GM18870 (cell line): ENCODE data around the gene CA5A.

Experiments used
- ATAC-seq: cut with Tn5 transposase; IDR thresholded peaks from one replicate; pipeline ENCODE4 v1.9.1; 2021; ENCODE audit warnings: moderate library complexity; ENCODE audit not compliant: unreplicated experiment

Gene CA5A

DNA sequence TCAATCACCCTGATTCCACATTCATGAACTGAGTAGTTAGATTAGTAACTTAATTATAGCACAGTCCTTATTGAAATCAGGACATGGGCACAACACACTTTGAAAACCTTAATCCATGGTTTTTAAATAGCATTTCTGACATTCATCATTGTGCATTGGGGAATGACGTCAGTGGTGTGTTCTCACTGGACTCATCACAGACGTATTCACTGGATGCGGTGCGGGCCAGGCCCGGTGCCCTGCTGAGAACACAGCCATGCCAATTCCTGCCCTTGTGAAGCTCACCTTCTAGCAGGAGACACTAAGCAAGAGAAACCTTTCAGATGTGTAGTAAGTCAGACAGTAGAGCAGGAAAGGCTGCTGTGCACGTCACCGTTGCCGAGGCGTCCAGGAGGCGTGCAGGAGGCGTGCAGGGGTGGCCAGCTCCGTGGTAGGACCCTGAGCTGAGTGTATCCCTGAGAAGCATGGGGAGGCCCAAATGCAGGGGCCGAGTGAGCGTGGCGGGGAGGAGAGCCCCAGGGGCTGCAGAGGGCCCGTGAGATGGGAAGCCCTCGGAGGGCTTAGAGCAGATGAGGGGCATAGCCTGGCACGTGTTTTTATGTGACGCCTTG, 27.8 kb upstream of the CA5A start:
- ATAC-seq = no peak

DNA sequence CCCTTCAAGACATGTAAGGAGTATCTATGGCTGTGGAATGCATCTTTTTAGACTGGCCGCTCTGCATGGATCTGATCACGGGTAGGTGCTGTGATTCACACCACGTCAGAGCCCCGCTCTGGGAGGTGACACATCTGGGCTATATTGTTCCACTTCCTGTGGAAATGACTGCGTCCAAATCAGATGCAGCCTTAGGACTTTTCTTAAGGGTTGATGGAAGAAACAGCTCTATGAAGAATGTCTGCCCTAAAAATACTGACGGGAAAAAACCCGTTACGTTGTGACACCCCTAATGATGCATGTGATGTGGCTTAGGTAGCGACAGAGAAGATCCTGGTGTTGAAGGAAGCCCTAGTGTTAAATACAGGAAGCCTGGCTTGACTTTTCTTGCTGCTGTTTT, 27.1 kb upstream of the CA5A start:
- no peak for ATAC-seq

DNA sequence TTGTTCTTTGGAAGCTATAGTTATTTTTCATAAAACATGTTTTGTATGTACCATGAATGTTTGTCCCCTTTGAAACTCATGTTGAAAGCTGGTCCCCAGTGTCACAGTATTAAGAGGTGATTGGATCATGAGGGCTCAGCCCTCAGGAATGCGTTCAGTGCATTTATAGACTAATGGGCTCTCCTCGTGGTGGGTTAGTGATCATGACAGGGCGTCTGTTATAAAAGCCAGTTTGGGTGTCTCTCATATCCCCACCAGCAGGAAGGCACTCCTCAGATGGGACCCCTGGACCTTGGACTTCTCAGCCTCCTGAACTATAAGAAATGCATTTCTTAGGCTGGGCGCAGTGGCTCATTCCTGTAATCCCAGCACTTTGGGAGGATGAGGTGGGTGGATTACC, 25.3 kb upstream of the CA5A start:
- no peak for ATAC-seq

DNA sequence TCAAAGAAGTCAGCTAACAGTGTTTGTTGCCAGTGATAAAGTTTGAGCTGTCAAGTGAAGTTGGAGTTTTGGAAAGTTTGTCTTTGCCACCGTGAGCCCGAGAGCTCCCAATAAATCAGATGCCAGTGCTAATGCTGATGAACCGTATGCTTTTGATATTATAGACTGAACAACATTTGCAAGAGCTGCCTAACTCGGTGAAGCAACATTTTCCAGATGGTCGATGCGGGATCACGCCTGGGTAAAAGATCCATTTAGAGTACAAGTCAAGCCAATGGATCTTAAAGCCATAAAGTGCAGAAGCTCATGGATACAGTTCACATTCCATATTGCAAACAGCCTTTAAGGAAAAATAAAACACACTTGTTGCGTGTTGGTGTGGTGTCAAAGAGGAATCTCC, 24.5 kb upstream of the CA5A start:
- no peak for ATAC-seq

- ATAC-seq = no peak
Observed at GRCh38 chr16:87960296-87960695, 24.0 kb upstream of the CA5A start.

DNA sequence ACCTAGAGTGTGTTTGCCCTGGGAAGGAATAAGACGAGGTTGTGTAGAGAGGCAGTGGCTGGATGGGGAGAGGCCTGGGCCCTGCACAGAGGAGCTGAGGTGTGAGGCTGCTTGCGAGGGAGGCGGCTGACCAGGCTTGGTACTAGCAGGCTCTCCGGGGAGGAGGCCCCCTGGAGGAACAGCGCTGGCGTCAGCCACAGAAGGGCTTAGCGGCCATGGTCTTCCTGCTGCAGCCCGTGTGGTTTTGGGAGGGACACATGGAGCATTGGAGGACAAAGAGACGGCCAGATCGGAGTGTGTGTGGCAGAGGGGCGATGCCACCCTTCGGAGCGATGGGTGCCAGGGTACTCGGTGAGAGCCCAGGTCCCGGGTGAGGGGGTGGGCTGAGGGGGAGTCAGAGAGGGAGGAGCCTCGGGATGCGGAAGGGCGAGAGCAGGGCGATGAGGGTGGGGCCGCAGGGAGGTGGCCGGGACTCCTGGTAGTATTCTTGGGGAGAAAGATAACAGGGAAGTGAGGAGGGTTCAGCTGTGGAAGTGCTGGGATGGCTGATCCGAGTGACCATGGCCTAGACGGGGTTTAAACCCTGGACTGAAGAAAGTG, 23.2 kb upstream of the CA5A start:
- ATAC-seq = no peak

DNA sequence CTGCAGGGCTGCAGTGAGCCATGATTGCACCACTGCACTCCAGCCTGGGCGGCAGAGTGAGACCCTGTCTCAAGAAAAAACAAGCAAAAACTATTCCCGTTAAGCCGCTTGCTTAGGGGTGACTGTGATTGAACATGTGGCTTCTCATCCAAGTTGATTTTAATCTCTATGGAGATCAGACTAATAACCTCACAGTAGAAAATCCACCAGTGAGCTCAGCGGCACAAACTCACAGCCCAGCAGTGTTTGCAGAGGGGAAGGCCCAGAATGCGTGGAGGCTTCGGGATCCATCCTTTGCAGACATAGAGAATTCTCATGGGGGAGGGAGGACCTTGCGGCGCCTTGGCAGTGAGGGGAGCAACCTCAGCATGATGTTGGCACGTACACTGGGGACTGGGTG, 22.3 kb upstream of the CA5A start:
- no peak for ATAC-seq

DNA sequence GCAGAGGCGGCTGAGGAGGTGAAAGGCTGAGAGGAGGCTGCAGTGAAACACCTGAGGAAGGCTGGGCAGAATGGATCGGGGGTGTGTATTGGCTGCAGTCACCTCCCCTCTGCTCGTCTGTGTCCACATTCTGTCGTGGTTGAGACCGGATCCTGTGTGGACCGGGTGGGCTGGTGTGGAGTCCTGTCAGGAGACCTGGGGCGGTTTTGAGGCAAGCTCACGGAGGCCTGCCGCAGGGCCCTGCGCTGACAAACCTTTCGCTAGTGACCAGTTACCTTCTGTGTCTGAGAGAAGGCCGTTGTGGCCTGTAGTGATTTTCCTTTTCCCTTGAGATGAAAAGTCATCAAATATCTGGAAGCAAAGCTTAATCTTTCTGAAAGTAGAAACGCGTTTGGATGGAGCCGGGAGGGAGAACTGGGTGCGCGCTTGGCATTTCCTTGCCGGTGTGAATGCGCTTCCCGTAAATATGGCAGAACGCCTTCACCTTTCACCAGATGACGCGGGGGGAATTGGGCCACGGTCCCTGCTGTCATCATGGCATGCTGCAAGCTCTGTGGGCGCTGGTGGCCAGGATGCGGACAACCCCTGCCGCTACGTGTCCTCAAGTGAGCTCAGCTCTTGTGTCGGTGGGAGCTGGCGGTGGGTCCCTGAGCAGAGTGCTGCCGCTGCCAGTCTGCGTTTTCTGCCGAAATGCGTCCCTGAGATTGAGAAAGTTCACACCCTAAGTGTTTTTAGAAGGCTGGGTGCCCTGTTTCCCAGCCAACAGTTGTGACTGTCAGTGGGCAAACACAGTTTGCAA, 21.2 kb upstream of the CA5A start:
- no peak for ATAC-seq

DNA sequence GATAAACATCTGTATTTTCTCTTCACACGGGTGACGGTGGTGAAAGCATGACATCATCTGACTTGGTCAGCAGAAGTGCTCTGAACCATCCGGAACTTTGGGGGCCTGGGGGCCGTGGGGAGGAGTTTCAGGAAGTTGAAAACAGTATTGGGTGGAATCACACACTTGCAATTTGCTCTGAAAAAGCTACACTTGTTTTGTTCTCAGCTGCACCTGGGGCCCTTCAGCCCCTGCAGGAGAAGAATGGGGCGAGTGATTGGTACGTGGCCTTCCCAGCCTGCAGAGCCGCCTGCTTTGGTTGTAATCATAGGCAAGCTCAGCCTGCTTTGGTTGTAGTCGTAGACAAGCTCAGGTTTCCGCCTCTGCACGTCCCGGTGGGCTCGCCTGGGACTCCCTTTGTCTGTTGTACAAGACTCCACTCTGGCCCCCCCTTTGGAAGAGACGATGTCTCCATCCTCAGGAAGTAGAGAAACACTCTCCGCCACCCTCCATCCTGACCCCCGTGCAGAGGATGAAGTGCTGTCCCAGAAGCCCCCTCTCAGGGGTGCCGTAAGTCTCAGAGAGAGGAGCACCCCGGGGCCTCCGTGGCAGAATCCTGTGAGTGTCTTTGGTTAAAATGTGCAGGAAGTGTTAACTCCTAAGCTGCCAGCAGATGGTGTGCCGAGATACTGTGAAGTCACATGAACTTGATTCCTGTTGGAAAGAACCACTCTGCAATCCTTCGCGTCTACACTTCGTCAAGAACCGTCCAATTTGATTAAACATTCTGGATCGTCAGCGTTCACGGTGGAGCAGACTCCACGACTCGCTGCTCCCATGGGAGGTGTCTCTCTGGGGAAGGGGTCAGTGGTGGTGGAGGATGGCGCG, 20.3 kb upstream of the CA5A start:
- ATAC-seq = no peak

- ATAC-seq = no peak
Observed at GRCh38 chr16:87956098-87956364, 19.7 kb upstream of the CA5A start.

- ATAC-seq = no peak
Observed at GRCh38 chr16:87955302-87956097, 19.2 kb upstream of the CA5A start.

DNA sequence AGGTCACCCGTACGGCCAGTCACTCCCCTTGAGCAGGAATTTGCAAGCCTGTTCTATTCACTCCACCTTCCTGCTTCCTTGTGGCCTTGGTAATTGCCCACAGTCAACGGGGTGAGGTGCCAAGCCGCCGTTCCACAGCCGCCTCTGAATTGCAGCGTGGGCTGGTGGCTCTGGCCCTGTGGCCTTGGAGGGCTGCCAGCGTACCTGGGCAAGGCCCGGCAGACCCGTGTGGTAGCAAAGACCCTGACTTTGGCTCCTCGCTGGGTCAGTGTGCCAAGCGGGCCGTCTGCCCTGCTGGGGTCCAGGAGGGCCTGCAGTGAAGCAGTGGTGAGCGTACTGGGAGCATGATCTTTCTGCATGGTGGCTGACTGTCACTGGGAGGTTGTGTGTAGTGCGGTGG, 18.5 kb upstream of the CA5A start:
- no peak for ATAC-seq

- no peak for ATAC-seq
Observed at GRCh38 chr16:87954361-87954760, 18.0 kb upstream of the CA5A start.

GRCh38 chr16:87953308-87954215, 17.2 kb upstream of the CA5A start:
- ATAC-seq = no peak

GRCh38 chr16:87952751-87953150, 16.4 kb upstream of the CA5A start:
- no peak for ATAC-seq

DNA sequence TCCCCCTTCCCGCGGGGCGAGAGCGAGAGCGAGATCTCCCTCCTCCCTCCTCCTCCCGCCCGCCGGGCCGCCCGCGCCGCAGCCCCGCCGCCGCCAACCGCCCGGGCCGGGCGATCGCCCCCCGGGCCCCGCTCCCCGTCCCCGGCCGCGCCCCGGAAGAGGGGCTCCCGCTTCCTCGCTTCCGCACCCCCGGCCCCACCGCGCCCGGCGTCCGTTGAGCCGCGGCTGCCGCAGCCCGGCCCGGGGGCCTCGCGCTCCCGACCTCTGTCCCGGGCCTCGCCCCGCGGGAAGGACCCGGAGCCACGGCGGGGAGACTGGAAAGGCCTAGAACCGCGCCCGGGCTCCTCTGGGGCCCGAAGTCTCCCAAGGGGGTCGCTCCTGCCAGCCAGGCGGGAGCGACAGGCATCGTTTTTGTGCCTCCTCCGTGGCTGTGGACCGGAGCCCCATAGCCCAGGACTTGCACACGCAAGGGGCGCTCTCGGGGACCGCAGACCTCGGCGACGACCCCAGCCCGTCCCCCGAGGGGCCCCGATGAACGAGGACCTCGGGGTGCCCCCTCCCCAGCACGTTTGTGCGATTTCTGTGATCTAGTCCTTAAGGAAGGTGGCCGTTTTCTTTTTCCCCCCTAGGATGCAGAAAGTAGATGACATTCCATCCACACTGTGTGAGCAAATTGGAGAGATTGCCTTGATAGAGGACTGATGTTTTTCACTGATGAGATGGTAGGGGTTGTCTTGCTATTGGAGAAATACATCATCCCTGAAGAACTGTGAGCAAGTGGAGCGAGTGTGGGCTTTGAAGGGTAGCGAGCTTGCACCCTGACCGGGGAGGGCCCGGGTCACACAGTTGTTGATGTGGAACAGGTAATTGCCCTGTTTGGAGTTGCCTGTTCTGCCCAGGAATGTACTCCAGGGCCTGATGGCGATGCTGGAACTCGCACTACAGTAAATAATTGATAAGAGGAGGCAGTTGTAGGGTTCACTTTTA, 15.5 kb upstream of the CA5A start:
- no peak for ATAC-seq

- peak; percentile 84 for ATAC-seq
Observed at GRCh38 chr16:87950765-87951551, 14.6 kb upstream of the CA5A start, which contains the start of gene BANP. Gene BANP, plus strand, starts transcription at chr16:87951434. Its CDS starts 23,682 bp downstream, at chr16:87975116.
